ENCODE measurements around the gene N4BP2L1.
"Not testable (repeated sequence)": the region's sequence is repeated elsewhere in the genome, so short reads cannot be mapped to it uniquely, and the experiment has no call there.

Gene N4BP2L1

GRCh38 chr13:32385410-32385809 lies 42.5 kb downstream of the N4BP2L1 start:
- no peak for DNase-seq

- no peak for DNase-seq
Observed at GRCh38 chr13:32384702-32385101, 43.2 kb downstream of the N4BP2L1 start.

- DNase-seq, result no peak
Observed at GRCh38 chr13:32383836-32384618, 43.9 kb downstream of the N4BP2L1 start.

- no peak for DNase-seq
Observed at GRCh38 chr13:32381539-32381938, 46.4 kb downstream of the N4BP2L1 start.

- DNase-seq, result no peak
Observed at GRCh38 chr13:32378012-32378411, 49.9 kb downstream of the N4BP2L1 start.

- DNase-seq, result no peak
Observed at GRCh38 chr13:32376642-32377415, 51.1 kb downstream of the N4BP2L1 start.

- DNase-seq, result no peak
Observed at GRCh38 chr13:32370805-32371204, 57.1 kb downstream of the N4BP2L1 start.

- no peak for DNase-seq
Observed at GRCh38 chr13:32362574-32362973, 65.4 kb downstream of the N4BP2L1 start.

GRCh38 chr13:32355935-32356334 lies 72.0 kb downstream of the N4BP2L1 start:
- DNase-seq, result not testable (repeated sequence)

- DNase-seq, result no peak
Observed at GRCh38 chr13:32354040-32354439, 73.9 kb downstream of the N4BP2L1 start.

GRCh38 chr13:32350839-32351441 lies 77.0 kb downstream of the N4BP2L1 start:
- DNase-seq, result not testable (repeated sequence)
